Raji (cell line): Measurements from ENCODE around the gene BUB3.

Experiments used
- POLR2A ChIP-seq: IDR thresholded peaks from 2 replicates; pipeline ENCODE4 v1.6.1; 2011; ENCODE audit warnings: low read depth, low read length, control low read depth; ENCODE audit not compliant: insufficient read depth

BUB3 gene

GRCh38 chr10:123160311-123160980 lies 6.2 kb downstream of the BUB3 start:
- TF ChIP-seq POLR2A = no peak

DNA sequence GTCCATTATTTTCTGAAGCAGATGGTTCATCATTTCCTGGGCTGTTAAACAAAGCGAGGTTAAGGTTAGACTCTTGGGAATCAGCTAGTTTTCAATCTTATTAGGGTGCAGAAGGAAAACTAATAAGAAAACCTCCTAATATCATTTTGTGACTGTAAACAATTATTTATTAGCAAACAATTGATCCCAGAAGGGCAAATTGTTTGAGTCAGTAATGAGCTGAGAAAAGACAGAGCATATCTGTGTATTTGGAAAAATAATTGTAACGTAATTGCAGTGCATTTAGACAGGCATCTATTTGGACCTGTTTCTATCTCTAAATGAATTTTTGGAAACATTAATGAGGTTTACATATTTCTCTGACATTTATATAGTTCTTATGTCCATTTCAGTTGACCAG lies 10.1 kb downstream of the BUB3 start:
- no peak for TF ChIP-seq POLR2A

GRCh38 chr10:123165445-123166072 lies 11.4 kb downstream of the BUB3 start:
- TF ChIP-seq POLR2A = no peak

GRCh38 chr10:123166618-123167017 lies 12.4 kb downstream of the BUB3 start:
- no peak for TF ChIP-seq POLR2A

DNA sequence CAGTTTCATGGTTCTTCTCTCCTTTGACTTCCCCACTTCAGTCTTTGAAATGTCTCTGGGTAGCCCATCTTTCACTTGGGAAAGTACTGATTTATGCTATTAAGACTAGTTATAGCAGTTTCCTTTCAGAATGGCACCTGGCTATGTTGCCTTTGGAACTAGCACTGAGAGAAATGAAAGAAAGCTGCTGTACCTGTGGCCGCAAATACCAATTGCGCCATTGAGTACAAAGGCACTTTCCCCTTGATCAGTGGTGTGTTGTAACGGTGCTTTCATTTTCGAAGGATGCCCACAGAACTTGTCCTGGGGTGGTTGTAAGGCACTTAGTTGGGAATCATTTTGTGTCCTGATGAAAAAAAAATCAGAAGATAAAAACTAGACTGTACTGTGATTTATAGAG lies 16.8 kb downstream of the BUB3 start:
- no peak for TF ChIP-seq POLR2A

DNA sequence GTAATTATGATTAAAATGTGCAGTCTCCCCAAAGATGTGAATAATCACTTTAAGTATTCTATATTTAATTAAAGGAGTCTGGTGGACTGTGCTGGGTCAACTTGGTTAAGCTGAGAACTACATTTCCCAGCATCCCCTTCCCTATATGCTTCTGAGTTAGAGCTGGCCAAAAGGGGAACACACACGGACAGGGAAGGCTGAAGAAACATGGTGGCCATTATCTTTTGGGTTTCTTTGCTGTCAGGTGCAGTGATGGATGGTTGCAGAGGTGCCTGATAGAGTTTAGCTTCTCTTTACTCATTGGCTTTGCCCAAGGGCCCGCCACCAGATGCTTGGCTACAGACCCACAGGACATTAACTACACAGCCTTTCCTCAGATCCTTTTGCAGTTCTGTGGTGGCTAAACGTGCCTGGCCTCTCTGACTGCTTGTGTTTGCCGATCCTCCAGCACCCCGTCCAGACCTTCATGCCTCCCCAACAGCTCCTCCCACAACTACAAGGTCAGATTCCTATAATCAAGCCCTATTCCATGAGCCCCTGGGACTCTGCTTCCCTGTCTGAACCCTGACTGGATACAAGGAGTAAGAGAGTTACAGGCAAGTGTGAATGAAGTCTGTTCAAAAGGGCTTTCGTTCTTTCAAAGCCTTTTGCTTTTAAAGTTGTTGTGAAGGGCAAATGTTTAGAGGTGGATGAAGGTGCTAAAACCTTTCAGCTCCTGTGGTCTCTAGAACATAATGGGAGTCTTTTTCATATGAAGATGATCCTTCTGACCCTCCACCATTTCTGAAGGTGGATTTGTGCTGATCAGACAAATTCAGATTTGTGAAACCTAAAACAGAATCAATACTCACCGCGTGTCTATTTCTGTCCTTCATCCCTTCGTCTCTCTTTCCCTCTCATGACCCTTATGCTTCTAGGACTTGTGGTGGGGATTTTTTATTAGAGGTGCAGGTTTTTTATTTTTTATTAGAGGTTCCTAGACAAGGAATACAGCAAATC lies 21.5 kb downstream of the BUB3 start:
- TF ChIP-seq POLR2A = no peak

DNA sequence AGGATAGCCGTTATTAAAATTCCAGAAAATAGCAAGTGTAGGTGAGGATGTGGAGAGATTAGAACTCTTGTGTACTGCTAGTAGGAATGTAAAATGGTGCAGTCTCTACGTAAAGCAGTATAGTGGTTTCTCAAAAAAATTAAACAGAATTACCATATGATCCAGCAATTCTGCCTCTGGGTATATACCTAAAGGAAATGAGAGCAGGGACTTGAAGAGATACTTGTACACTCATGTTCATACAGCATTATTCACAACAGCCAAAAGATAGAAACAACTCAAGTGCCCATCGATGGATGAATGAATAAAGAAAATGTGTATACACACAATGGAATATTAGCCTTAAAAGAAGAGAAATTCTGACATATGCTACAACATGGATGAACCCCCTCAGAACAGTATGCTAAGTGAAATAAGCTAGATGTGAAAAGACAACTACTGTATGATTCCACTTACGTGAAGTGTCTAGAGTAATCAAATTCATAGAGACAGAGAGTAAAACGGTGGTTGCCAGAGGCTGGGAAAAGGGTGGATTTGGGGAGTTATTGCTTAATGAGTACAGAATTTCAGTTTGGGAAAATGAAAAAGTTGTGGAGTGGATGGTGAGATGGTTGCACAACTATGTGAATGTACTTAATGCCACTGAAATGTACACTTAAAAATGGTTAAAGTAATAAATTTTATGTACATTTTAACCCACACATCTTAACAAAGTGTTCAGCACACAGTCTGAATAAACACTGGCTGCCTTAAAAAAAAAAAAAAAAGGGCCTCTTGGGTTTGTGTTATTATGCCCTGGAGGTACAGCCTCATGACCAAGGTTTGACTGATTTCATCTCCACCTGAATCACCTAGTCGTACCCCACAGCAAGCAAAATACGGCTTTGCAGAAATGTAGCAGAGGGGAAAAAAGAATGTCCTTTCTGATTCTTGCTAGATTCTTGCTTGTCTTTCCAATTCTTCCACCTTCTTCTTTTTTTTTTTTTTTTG lies 26.2 kb downstream of the BUB3 start:
- TF ChIP-seq POLR2A = no peak

- no peak for TF ChIP-seq POLR2A
Measured at GRCh38 chr10:123183724-123184123, 29.5 kb downstream of the BUB3 start.

- TF ChIP-seq POLR2A = no peak
Measured at GRCh38 chr10:123187781-123188180, 33.6 kb downstream of the BUB3 start.

DNA sequence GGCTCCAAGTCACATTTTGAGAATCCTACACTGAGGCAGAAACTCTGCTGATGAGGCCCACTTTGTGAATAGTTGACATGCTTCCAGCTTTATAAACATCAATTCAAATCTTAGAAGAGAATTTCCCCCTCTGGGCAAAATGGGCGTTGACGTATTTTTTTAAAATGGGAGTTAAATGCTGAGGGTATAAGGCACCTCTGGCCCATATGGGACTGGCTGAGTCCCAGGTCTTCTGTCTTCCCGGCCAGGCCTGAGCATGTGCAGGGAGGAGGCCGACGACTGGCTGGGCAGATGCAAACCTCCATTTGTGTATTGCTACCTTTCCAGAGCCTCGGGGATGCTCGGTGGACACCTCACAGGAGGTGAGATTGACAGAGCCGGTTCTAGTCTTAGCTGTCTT lies 37.7 kb downstream of the BUB3 start:
- TF ChIP-seq POLR2A = no peak

DNA sequence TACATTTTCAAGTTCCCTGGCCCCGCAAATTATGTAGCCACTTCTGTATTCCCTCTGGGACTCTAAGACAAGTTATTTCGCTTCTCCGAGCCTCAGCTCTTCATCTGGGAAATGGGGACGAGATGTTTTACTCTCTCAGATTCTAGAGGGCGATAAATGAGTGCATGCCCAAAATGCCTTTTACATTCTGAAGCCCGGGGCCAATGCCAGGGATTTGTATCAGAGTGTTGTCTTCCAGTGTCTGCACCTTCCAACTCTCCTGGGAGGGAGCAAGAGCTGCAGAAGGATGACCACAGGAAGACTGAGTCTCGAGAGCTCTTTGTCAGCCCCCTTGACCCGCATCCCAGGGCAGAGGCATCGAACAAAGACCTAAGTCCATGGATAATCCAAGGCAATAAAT lies 39.9 kb downstream of the BUB3 start:
- TF ChIP-seq POLR2A = no peak

GRCh38 chr10:123200531-123200930 lies 46.3 kb downstream of the BUB3 start:
- no peak for TF ChIP-seq POLR2A

DNA sequence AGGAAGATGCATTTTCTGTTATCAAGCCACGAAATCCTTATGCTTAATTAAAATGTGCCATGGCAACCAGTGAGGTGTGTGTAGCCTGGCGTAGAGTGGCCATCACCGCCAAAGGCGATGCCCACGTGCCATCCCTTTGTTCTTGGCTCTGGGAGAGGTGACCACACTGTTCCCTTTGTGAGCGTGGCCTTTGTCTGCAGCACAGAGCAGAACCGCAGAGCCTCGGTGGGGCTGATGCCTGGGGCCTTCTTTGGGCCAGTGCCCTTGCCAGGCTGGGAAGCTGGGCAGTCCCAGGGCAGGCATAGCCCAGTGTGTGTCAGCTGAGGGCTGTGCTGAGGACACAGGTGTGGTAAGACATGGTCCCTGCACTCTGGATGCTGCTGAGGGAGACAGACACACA lies 48.3 kb downstream of the BUB3 start:
- TF ChIP-seq POLR2A = no peak

- TF ChIP-seq POLR2A = no peak
Measured at GRCh38 chr10:123203393-123204126, 49.4 kb downstream of the BUB3 start.

DNA sequence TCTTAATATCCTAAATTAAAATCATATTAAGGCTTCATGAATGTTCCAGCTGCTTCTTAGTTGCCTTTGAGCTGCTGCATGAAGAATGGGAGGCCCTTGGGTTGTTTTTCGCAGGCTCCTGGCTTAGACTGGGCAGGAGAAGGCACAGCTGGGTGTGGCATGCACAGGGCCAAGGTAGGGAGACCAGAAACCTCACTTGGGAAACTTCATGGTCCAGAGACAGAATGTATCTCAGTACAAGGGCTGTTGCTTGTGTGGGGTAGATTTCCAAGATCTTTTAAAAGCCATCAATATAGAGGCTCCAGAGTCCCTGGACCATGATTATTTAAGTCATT lies 49.9 kb downstream of the BUB3 start:
- no peak for TF ChIP-seq POLR2A

DNA sequence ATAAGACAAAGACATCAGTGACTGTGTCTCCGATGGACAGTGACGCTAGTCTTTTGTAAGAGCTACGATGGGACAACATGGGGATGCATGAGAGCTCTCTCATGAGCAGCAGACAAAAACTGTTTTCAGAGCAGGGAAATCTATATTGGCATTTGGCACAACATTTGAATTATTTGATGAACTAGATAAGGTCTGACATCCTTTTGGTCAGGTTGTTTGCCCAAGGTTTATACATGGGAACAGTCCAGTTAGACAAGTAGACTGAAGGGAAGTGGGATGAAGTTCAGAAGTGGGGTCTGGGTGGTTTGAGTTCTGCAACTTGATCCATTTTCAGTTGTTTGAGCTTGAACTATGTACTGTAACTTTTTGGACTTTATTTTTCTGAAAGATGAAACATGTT lies 50.8 kb downstream of the BUB3 start:
- no peak for TF ChIP-seq POLR2A
